Loucy (cell line): Measurements from ENCODE around the gene RETREG2.

Experiments used
- EZH2phosphoT487 ChIP-seq: fragments of 200-600 bp; IDR thresholded peaks from 2 replicates; pipeline ENCODE4 v1.6.1; 2018; ENCODE audit warnings: antibody characterized with exemption, mild to moderate bottlenecking, moderate library complexity, borderline replicate concordance
- TF ChIP-seq, protein P1 (sequence below): fragments of 200-600 bp; sonication (generic); conservative IDR thresholded peaks from 2 replicates; pipeline ENCODE4 v1.5.1; 2014; ENCODE audit warnings: mild to moderate bottlenecking, antibody characterized with exemption, low read length

DNA sequence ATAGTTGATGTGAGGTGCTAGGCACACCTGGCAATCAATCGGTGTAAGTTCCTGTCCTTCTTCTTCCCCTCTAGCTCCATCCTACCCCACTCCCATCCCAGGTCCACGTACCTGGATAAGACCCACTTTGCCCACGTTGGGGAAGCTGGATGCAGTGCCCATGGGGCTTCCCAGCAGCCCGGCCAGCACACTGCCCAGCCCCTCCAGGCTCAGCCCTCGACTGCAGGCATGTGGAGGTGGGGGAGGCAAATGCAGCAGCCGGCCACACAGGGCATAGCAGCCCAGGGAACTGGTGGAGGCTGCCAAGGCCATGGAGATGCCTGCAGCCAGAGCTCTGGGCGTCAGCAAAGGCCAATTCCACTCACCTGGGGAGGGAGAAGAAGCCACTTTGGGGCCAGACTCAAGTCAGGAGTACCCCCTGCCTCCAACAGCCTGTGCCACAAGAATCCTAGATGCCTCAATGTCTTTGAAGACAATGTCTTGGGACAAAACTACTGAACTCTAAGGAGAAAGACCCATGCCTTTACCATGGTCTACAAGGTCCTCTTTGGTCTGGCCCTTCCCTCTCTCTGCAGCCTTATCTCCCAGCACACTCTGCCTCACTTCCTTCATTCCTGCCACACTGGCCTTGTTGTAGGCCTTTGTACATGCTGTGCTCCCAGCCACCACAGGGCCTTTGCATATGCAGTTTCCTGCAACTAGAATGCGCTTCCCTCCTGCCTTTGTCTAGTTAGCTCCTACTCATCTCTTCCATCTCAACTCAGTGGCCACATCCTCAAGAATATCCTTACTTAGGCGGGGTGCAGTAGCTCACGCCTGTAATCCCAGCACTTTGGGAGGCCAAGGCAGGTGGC is 12.8 kb upstream of the RETREG2 start:
- TF ChIP-seq, protein P1, sequence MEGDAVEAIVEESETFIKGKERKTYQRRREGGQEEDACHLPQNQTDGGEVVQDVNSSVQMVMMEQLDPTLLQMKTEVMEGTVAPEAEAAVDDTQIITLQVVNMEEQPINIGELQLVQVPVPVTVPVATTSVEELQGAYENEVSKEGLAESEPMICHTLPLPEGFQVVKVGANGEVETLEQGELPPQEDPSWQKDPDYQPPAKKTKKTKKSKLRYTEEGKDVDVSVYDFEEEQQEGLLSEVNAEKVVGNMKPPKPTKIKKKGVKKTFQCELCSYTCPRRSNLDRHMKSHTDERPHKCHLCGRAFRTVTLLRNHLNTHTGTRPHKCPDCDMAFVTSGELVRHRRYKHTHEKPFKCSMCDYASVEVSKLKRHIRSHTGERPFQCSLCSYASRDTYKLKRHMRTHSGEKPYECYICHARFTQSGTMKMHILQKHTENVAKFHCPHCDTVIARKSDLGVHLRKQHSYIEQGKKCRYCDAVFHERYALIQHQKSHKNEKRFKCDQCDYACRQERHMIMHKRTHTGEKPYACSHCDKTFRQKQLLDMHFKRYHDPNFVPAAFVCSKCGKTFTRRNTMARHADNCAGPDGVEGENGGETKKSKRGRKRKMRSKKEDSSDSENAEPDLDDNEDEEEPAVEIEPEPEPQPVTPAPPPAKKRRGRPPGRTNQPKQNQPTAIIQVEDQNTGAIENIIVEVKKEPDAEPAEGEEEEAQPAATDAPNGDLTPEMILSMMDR: no peak
- TF ChIP-seq EZH2phosphoT487: no peak
